HTERT RPE-1 (cell line): ENCODE measurements around the gene BBS5.
"Not testable (repeated sequence)": the region's sequence is repeated elsewhere in the genome, so short reads cannot be mapped to it uniquely, and the experiment has no call there.

Experiments used
- in situ Hi-C: fragments of 300-500 bp; cut with MboI; formaldehyde crosslinking; loops from 4 replicates; pipeline ENCODE4 v1.14.3; 2020; ENCODE audit warnings: low sequenced_read_pairs

BBS5 gene

GRCh38 chr2:169485650-169486138, 6.4 kb downstream of the BBS5 start:
- in situ Hi-C loops: no loop called here

GRCh38 chr2:169486487-169486886, 7.2 kb downstream of the BBS5 start:
- in situ Hi-C loops: no loop called here

- in situ Hi-C loops: no loop called here
Measured at GRCh38 chr2:169490834-169491233, 11.5 kb downstream of the BBS5 start.

- in situ Hi-C loops: no loop called here
Measured at GRCh38 chr2:169491378-169491777, 12.1 kb downstream of the BBS5 start.

GRCh38 chr2:169493360-169493759, 14.1 kb downstream of the BBS5 start:
- in situ Hi-C loops: no loop called here

DNA sequence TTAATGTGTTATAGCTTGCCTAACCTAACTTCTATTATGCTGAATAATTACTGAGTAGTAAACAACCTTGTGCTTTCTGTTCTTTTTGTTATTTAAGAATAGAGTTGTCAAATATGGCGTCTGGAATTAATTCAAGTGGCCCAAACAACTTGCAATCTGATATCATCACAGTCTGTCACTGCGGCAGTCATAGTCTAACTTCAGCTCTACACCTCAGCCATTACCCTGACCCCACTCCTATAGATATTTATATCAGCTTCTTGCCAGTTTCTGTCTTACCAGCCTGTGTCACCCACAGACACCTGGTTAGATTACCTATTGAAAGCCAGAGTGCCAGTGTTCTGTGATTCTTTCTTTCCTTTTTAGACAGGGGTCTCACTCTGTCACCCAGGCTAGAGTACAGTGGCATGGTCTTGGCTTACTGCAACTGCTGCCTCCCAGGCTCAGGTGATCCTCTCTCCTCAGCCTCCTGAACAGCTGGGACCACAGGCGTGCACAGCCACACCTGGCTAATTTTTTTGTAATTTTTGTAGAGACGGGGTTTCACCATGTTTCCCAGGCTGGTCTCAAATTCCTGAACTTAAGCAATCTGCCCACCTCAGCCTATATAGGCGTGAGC, 16.1 kb downstream of the BBS5 start:
- in situ Hi-C loops: no loop called here

- in situ Hi-C loops: no loop called here
Measured at GRCh38 chr2:169504651-169505050, 25.4 kb downstream of the BBS5 start.

- in situ Hi-C loops: no loop called here
Measured at GRCh38 chr2:169507698-169508097, 28.4 kb downstream of the BBS5 start.

DNA sequence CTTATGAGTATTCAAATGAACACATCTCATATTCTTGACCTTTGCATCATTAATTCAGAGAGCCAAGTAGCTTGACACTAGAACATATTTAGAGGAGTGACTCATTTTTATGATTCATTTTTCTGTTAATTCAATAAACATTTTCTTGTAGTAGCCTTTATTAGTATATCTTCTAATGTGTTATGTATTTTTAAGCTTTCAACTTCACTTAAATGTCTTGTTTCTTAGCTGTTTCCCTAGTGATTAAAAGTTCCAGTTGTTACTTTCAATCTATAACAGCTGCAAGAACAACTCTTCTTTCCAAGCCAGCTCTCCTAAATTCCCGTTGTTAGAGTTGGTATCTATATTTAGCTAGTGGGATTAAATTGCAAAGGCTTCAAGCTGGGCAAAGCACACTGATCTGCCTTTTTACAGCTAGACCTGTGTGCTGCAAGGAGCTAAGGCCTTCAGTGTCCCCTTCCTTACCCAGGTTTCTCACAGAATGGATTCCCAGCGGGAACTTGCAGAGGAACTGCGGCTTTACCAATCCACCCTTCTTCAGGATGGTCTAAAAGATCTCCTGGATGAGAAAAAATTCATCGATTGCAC, 30.1 kb downstream of the BBS5 start, which contains the start of gene KLHL41:
KLHL41 (plus strand) TSS at position 405 of the 588 bp plus-strand sequence; CDS start at position 482, 77 bp downstream.
- in situ Hi-C loops: no loop called here

DNA sequence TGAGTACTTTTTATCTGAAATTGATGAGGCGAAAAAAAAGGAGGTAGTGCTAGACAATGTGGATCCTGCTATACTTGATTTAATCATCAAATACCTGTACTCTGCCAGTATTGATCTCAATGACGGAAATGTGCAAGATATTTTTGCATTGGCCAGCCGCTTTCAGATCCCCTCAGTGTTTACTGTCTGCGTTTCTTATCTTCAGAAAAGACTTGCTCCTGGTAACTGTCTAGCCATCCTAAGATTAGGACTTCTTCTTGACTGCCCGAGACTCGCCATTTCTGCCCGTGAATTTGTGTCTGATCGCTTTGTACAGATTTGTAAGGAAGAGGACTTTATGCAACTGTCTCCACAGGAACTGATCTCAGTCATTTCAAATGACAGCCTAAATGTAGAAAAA, 30.7 kb downstream of the BBS5 start:
- in situ Hi-C loops: no loop called here

GRCh38 chr2:169510496-169510895, 31.2 kb downstream of the BBS5 start:
- in situ Hi-C loops: no loop called here

- in situ Hi-C loops: no loop called here
Measured at GRCh38 chr2:169511818-169512217, 32.5 kb downstream of the BBS5 start.

- in situ Hi-C loops: no loop called here
Measured at GRCh38 chr2:169512525-169512924, 33.2 kb downstream of the BBS5 start.

DNA sequence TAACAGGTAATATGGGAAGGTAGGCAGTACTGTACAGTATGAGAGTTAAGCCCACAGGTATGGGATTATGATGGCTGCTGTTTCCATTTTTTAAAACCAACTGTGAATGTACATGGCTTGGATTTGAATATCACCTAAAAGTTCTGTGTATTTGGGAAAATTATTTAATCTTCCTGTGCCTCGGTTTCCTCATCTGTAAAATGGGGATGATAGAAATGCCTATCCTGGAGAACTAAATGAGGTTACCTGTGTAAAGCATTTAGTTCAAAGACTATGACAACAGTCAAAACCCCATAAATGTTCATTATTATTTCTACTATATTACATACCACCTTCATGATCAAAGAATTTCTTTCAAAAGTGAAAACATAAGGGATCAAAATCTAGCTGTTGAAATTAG, 33.8 kb downstream of the BBS5 start:
- in situ Hi-C loops: no loop called here

DNA sequence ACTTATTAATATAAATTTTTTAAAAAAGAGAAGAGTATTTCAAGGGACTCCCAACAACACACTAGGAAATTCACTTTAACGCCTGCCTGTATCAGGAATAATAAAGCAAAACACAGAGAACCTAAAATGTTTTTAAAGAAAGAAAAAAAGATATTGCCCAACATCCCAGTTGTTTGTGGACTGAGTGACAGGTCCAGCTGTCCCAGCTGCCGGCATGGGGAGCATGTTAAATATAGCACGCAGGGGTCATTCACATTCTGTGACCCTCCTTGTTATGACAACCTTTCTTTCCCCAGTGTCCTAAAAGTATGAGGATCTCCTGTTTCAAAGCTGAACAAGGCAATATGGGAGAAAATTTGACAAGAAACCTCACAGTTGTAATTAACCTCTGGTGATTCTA, 34.6 kb downstream of the BBS5 start:
- in situ Hi-C loops: no loop called here

GRCh38 chr2:169514758-169515157, 35.5 kb downstream of the BBS5 start:
- in situ Hi-C loops: not testable (repeated sequence)

- in situ Hi-C loops: not testable (repeated sequence)
Measured at GRCh38 chr2:169516488-169516995, 37.2 kb downstream of the BBS5 start.

- in situ Hi-C loops: no loop called here
Measured at GRCh38 chr2:169520896-169521295, 41.6 kb downstream of the BBS5 start.

DNA sequence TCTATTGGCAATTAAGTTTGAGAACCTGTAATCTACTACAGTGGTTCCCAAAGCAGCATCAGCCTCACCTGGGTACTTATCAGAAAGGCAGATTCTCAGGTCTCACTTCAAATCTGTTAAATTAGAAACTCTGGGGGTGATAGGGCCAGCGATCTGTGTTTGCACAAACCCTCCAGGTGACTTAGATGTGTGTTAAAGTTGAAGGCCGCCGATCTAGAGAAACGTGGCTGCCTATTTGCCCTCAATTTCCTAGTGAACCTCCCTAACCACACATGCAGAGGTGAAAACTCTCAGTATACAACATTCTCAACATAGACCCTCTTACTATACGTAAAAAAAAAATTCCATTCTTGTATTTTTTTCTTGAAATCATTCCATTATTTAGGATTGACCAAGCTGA, 44.4 kb downstream of the BBS5 start:
- in situ Hi-C loops: no loop called here

DNA sequence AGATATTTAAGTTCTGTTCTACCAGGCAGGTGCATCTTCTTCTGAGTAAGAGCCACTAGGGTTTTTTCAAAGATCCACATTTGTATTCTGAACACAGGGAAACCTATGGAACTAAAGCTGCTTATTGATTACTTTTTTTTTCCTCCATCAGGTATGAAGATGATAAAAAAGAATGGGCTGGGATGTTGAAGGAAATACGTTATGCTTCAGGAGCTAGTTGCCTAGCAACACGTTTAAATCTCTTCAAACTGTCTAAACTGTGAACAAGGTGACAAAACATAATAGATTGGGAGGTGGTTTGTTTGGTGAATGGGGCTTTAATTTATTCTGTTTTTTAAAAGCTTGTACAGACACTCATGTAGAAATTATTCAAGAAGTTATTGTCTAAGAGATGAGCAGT, 46.1 kb downstream of the BBS5 start:
- in situ Hi-C loops: no loop called here

GRCh38 chr2:169526451-169526850, 47.2 kb downstream of the BBS5 start:
- in situ Hi-C loops: no loop called here

GRCh38 chr2:169528271-169528701, 49.0 kb downstream of the BBS5 start:
- in situ Hi-C loops: no loop called here
